Panc1 (cell line): ENCODE results near the gene C1QL1.

ENCODE experiments used
- CTCF ChIP-seq: fragments of 450-650 bp; IDR thresholded peaks from 2 replicates; pipeline ENCODE4 v1.5.1; 2017; ENCODE audit warnings: mild to moderate bottlenecking
- POLR2AphosphoS5 ChIP-seq: IDR thresholded peaks from 2 replicates; pipeline ENCODE4 v1.6.1; 2012; ENCODE audit warnings: mild to moderate bottlenecking, low read depth, low read length, moderate library complexity
- SIN3A ChIP-seq: IDR thresholded peaks from 2 replicates; pipeline ENCODE4 v1.6.1; 2012; ENCODE audit warnings: low read depth, mild to moderate bottlenecking, low read length, moderate library complexity, borderline replicate concordance; ENCODE audit not compliant: insufficient read depth
- TF ChIP-seq, protein P1 (sequence below), 2 experiments: IDR thresholded peaks; 2 replicates each; pipeline ENCODE4 v1.6.1; 2011 to 2012; ENCODE audit warnings: low read depth in 2 of 2, control low read depth in 1 of 2, low read length in 1 of 2, mild to moderate bottlenecking in 1 of 2, moderate library complexity in 1 of 2; ENCODE audit not compliant: insufficient read depth in 1 of 2

GRCh38 chr17:44959821-44960531 lies 8.1 kb downstream of the C1QL1 start:
- TF ChIP-seq CTCF (no peak), POLR2AphosphoS5 (no peak), SIN3A (no peak)
- TF ChIP-seq, protein P1, sequence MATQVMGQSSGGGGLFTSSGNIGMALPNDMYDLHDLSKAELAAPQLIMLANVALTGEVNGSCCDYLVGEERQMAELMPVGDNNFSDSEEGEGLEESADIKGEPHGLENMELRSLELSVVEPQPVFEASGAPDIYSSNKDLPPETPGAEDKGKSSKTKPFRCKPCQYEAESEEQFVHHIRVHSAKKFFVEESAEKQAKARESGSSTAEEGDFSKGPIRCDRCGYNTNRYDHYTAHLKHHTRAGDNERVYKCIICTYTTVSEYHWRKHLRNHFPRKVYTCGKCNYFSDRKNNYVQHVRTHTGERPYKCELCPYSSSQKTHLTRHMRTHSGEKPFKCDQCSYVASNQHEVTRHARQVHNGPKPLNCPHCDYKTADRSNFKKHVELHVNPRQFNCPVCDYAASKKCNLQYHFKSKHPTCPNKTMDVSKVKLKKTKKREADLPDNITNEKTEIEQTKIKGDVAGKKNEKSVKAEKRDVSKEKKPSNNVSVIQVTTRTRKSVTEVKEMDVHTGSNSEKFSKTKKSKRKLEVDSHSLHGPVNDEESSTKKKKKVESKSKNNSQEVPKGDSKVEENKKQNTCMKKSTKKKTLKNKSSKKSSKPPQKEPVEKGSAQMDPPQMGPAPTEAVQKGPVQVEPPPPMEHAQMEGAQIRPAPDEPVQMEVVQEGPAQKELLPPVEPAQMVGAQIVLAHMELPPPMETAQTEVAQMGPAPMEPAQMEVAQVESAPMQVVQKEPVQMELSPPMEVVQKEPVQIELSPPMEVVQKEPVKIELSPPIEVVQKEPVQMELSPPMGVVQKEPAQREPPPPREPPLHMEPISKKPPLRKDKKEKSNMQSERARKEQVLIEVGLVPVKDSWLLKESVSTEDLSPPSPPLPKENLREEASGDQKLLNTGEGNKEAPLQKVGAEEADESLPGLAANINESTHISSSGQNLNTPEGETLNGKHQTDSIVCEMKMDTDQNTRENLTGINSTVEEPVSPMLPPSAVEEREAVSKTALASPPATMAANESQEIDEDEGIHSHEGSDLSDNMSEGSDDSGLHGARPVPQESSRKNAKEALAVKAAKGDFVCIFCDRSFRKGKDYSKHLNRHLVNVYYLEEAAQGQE (IDR thresholded peaks at IDR 0.05; ENCODE audit: insufficient read depth in 1 of 2, low read depth in 2 of 2, low read length in 1 of 2): no peak
